Upper lobe of left lung (tissue), 4 donors: ENCODE data around the gene COX4I1.

Experiments used
- CTCF ChIP-seq, 6 experiments: fragments of 450-650 bp in 4 of 6; fragments of 200-600 bp in 2 of 6; sonication (generic) in 2 of 6; IDR thresholded peaks; one replicate each; pipeline ENCODE4 v1.5.1; 2016 to 2019; ENCODE audit warnings: antibody characterized with exemption in 6 of 6
- EP300 ChIP-seq, 4 donors: sonication (generic); formaldehyde crosslinking; IDR thresholded peaks; one replicate each; pipeline ENCODE4 v1.5.1; 2017; ENCODE audit warnings: antibody characterized with exemption in 4 of 4, control low read depth in 2 of 4
- POLR2A ChIP-seq, 4 donors: fragments of 450-650 bp; IDR thresholded peaks; one replicate each; pipeline ENCODE4 v1.5.1; 2016 to 2017; ENCODE audit warnings: antibody characterized with exemption in 4 of 4, mild to moderate bottlenecking in 2 of 4
- POLR2AphosphoS5 ChIP-seq, 2 donors: sonication (generic); formaldehyde crosslinking; IDR thresholded peaks; one replicate each; pipeline ENCODE4 v1.5.1; 2017; ENCODE audit warnings: antibody characterized with exemption in 2 of 2

- TF ChIP-seq POLR2A (IDR thresholded peaks at IDR 0.05), result no peak
- no peak for TF ChIP-seq CTCF (IDR thresholded peaks at IDR 0.05)
- no peak for TF ChIP-seq EP300 (IDR thresholded peaks at IDR 0.05)
- no peak for TF ChIP-seq POLR2AphosphoS5 (IDR thresholded peaks at IDR 0.05)
Observed at GRCh38 chr16:85784813-85785212, 14.7 kb upstream of the COX4I1 start.
